Measurements from ENCODE around the gene FBXO31. TPM values are rescaled to one million over a fixed set of nuclear protein-coding genes. Genes with fewer than 3 reads are reported as not detected.
"Not testable (repeated sequence)": the region's sequence is repeated elsewhere in the genome, so short reads cannot be mapped to it uniquely, and the experiment has no call there.

Gene FBXO31
- total RNA-seq, 6 experiments from 2014 or later, result 23.0 to 30.0 (median 25.1) TPM

GRCh38 chr16:87391950-87392820 is 8.6 kb upstream of the FBXO31 start, which contains the start of gene MAP1LC3B:
TSS of gene MAP1LC3B (plus strand) at chr16:87392336. CDS start at chr16:87392428, 92 bp downstream.
- DNase-seq, result peak; percentile 94
- H3K9me3 Mint-ChIP-seq, result no peaks in the 10 kb centered on the region
- H3K27ac Mint-ChIP-seq, result peak within 1 kb of the TSS; percentile 92
- H3K4me3 Mint-ChIP-seq, result peak within 1 kb of the TSS; percentile 95
- TF ChIP-seq CTCF (IDR thresholded peaks at IDR 0.05), result no peak
- H3K36me3 Mint-ChIP-seq (ENCODE audit: low read depth), result peaks cover 12% of the 10 kb centered on the region
- peaks cover 7% of the 10 kb centered on the region for H3K27me3 Mint-ChIP-seq (ENCODE audit: insufficient read depth)
- H3K4me1 Mint-ChIP-seq (ENCODE audit: low read depth), result peaks cover 52% of the 10 kb centered on the region

- no peaks in the 10 kb centered on the region for H3K9me3 Mint-ChIP-seq
- H3K27me3 Mint-ChIP-seq (ENCODE audit: insufficient read depth), result peaks cover 7% of the 10 kb centered on the region
- H3K4me3 Mint-ChIP-seq, result peak overlapping the region; percentile 81
- H3K27ac Mint-ChIP-seq, result peak overlapping the region; percentile 92
- DNase-seq, result no peak
- TF ChIP-seq CTCF (IDR thresholded peaks at IDR 0.05), result no peak
- peaks cover 58% of the 10 kb centered on the region for H3K4me1 Mint-ChIP-seq (ENCODE audit: low read depth)
- peaks cover 12% of the 10 kb centered on the region for H3K36me3 Mint-ChIP-seq (ENCODE audit: low read depth)
These were observed 7.9 kb upstream of the FBXO31 start for GRCh38 chr16:87391324-87391949.

GRCh38 chr16:87390641-87391323 is 7.2 kb upstream of the FBXO31 start:
- Mint-ChIP-seq H3K27me3 (ENCODE audit: insufficient read depth) (peaks cover 7% of the 10 kb centered on the region), H3K36me3 (ENCODE audit: low read depth) (peaks cover 12% of the 10 kb centered on the region; the same call in 1 of the 2 replicates), H3K4me1 (ENCODE audit: low read depth) (peaks cover 58% of the 10 kb centered on the region), H3K27ac (peak overlapping the region; percentile 92), H3K4me3 (peak overlapping the region; percentile 81), H3K9me3 (no peaks in the 10 kb centered on the region)
- DNase-seq, result no peak
- no peak for TF ChIP-seq CTCF (IDR thresholded peaks at IDR 0.05)

- Mint-ChIP-seq H3K4me1 (ENCODE audit: low read depth) (peaks cover 52% of the 10 kb centered on the region), H3K36me3 (ENCODE audit: low read depth) (peaks cover 12% of the 10 kb centered on the region; the same call in 1 of the 2 replicates)
- not testable (repeated sequence) for H3K27me3 Mint-ChIP-seq (ENCODE audit: insufficient read depth); H3K9me3 Mint-ChIP-seq; H3K4me3 Mint-ChIP-seq; DNase-seq; H3K27ac Mint-ChIP-seq
These were observed 6.3 kb upstream of the FBXO31 start for GRCh38 chr16:87389914-87390313.

GRCh38 chr16:87389245-87389644 is 5.7 kb upstream of the FBXO31 start:
- H3K9me3 Mint-ChIP-seq, result no peaks in the 10 kb centered on the region
- DNase-seq, result no peak
- no peak for TF ChIP-seq CTCF (IDR thresholded peaks at IDR 0.05)
- H3K4me1 Mint-ChIP-seq (ENCODE audit: low read depth), result peaks cover 45% of the 10 kb centered on the region
- peaks cover 8% of the 10 kb centered on the region; the same call in 1 of the 2 replicates for H3K36me3 Mint-ChIP-seq (ENCODE audit: low read depth)
- H3K4me3 Mint-ChIP-seq, result no peak overlapping the region
- H3K27ac Mint-ChIP-seq, result peak overlapping the region; percentile 29; the same call in 1 of the 2 replicates
- peaks cover 7% of the 10 kb centered on the region for H3K27me3 Mint-ChIP-seq (ENCODE audit: insufficient read depth)
